ENCODE results near the gene PUSL1. TPM values are rescaled to one million over a fixed set of nuclear protein-coding genes. Genes with fewer than 3 reads are reported as not detected.

PUSL1 gene
- total RNA-seq, 1 experiment from 2014 or later = 132 TPM

- no peak overlapping the region for H3K9ac ChIP-seq (ENCODE audit: low read length)
Measured at GRCh38 chr1:1332031-1332755, 23.8 kb downstream of the PUSL1 start.

DNA sequence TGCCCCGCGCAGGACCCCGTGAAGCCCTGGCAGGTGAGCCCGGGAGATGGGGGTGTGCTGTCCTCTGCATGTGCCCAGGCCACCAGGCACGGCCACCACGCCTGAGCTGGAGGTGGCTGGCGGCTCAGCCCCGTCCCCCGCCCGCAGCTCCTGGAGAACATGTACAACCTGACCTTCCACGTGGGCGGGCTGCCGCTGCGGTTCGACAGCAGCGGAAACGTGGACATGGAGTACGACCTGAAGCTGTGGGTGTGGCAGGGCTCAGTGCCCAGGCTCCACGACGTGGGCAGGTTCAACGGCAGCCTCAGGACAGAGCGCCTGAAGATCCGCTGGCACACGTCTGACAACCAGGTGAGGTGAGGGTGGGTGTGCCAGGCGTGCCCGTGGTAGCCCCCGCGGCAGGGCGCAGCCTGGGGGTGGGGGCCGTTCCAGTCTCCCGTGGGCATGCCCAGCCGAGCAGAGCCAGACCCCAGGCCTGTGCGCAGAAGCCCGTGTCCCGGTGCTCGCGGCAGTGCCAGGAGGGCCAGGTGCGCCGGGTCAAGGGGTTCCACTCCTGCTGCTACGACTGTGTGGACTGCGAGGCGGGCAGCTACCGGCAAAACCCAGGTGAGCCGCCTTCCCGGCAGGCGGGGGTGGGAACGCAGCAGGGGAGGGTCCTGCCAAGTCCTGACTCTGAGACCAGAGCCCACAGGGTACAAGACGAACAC, 24.5 kb downstream of the PUSL1 start:
- Histone ChIP-seq H3K4me1 (ENCODE audit: insufficient read depth, low read length) (peaks cover 36% of the 10 kb centered on the region), H3K27ac (ENCODE audit: low read length) (no peak overlapping the region), H3F3A (ENCODE audit: low read length, unreplicated experiment) (no peaks in the 10 kb centered on the region), H3K4me3 (ENCODE audit: low read length) (no peak overlapping the region), H3K36me3 (ENCODE audit: low read depth, low read length) (peaks cover 21% of the 10 kb centered on the region), H3K4me2 (ENCODE audit: low read length) (peak overlapping the region; percentile 25; the same call in 1 of the 2 replicates), H4K20me1 (ENCODE audit: low read length) (peaks cover 5% of the 10 kb centered on the region; the same call in 1 of the 2 replicates), H3K79me2 (ENCODE audit: low read length) (no peaks in the 10 kb centered on the region), H2AFZ (ENCODE audit: low read length) (no peak overlapping the region), H3K9me2 (replicated peaks; ENCODE audit: low read length) (no peaks in the 10 kb centered on the region), H3K9me3 (ENCODE audit: low read length) (no peaks in the 10 kb centered on the region), H3K27me3 (ENCODE audit: low read length) (no peaks in the 10 kb centered on the region), H3K9ac (ENCODE audit: low read length) (no peak overlapping the region)
- ChIA-PET POLR2A (ENCODE audit: unreplicated experiment) (no interaction called here), CTCF (no interaction called here)
- peak; percentile 73 for DNase-seq
- peak; percentile 27 for ATAC-seq
- TF ChIP-seq EZH2 (IDR thresholded peaks at IDR 0.05; ENCODE audit: low read length, unreplicated experiment) = no peak
- TF ChIP-seq, protein P1, sequence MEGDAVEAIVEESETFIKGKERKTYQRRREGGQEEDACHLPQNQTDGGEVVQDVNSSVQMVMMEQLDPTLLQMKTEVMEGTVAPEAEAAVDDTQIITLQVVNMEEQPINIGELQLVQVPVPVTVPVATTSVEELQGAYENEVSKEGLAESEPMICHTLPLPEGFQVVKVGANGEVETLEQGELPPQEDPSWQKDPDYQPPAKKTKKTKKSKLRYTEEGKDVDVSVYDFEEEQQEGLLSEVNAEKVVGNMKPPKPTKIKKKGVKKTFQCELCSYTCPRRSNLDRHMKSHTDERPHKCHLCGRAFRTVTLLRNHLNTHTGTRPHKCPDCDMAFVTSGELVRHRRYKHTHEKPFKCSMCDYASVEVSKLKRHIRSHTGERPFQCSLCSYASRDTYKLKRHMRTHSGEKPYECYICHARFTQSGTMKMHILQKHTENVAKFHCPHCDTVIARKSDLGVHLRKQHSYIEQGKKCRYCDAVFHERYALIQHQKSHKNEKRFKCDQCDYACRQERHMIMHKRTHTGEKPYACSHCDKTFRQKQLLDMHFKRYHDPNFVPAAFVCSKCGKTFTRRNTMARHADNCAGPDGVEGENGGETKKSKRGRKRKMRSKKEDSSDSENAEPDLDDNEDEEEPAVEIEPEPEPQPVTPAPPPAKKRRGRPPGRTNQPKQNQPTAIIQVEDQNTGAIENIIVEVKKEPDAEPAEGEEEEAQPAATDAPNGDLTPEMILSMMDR (conservative IDR thresholded peaks at IDR 0.05; ENCODE audit: low read depth, low read length) = no peak
- no peak; the same call in 1 of the 2 replicates for TF ChIP-seq EZH2phosphoT487 (IDR thresholded peaks at IDR 0.05; ENCODE audit: borderline replicate concordance, low read length)
- intact Hi-C loops (cut with micrococcal nuclease) = no loop called here
- no TSS peak for BruUV-seq (replicated peaks)

More at GRCh38 chr1:1332031-1332755, 23.8 kb downstream of the PUSL1 start:
- BruUV-seq (replicated peaks) = no TSS peak
- POLR2A ChIA-PET (ENCODE audit: unreplicated experiment) = interaction anchor here (0.6 kb wide), 1 partner anchor 114 kb away, joined by 4 read pairs; no protein-coding TSS in a partner anchor
- Histone ChIP-seq H3K36me3 (ENCODE audit: low read depth, low read length) (peaks cover 18% of the 10 kb centered on the region; the same call in 1 of the 2 replicates), H3K27me3 (ENCODE audit: low read length) (no peaks in the 10 kb centered on the region), H3F3A (ENCODE audit: low read length, unreplicated experiment) (no peaks in the 10 kb centered on the region), H3K79me2 (ENCODE audit: low read length) (peaks cover 1% of the 10 kb centered on the region; the same call in 1 of the 2 replicates), H3K4me1 (ENCODE audit: insufficient read depth, low read length) (peaks cover 36% of the 10 kb centered on the region), H3K27ac (ENCODE audit: low read length) (no peak overlapping the region), H3K4me3 (ENCODE audit: low read length) (no peak overlapping the region), H3K9me2 (replicated peaks; ENCODE audit: low read length) (no peaks in the 10 kb centered on the region), H2AFZ (ENCODE audit: low read length) (no peak overlapping the region), H3K9me3 (ENCODE audit: low read length) (no peaks in the 10 kb centered on the region), H4K20me1 (ENCODE audit: low read length) (peaks cover under 1% of the 10 kb centered on the region; the same call in 1 of the 2 replicates), H3K4me2 (ENCODE audit: low read length) (no peak overlapping the region)
- intact Hi-C loops (cut with micrococcal nuclease) = no loop called here
- no peak for TF ChIP-seq EZH2phosphoT487 (IDR thresholded peaks at IDR 0.05; ENCODE audit: borderline replicate concordance, low read length)
- TF ChIP-seq EZH2 (IDR thresholded peaks at IDR 0.05; ENCODE audit: low read length, unreplicated experiment) = no peak
- TF ChIP-seq, protein P1 (conservative IDR thresholded peaks at IDR 0.05; ENCODE audit: low read depth, low read length) = no peak
- ATAC-seq (no peak), DNase-seq (no peak)
- CTCF ChIA-PET = no interaction called here

Data from PC-3 (cell line).